Measurements from ENCODE around the gene KDM4D. TPM values are rescaled to one million over a fixed set of nuclear protein-coding genes. Genes with fewer than 3 reads are reported as not detected.

KDM4D gene
- polyA plus RNA-seq, 3 donors, result 0.03 to 0.16 TPM; not detected in 1

DNA sequence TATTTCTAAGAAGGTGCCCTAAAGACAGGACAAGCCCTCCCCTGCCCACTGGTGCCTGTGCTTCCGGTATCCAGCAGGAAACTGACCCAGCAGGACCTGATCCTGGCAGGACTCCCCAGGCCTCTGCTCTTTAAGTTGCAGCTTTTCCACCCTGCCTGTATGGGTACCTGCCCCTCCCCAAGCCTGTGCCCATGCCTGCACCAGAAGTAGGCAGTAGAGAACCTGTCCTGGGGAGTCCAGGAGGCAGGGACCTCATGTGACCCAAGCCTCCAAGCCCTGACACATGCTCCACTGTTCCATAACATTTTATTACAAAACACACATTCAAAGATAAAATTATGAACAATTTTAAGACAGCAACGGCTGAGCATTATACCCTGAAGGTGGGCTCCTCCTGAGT, 14.3 kb upstream of the KDM4D start:
- Histone ChIP-seq H4K20me1 (ENCODE audit: insufficient read depth, low read length) (peaks cover 2% of the 10 kb centered on the region), H3K4me3 (replicated peaks in 1 of 3; ENCODE audit: low read depth in 2 of 3, low read length in 3 of 3) (no peak overlapping the region), H3K9ac (ENCODE audit: insufficient read depth, low read length, poor library complexity, severe bottlenecking) (no peak overlapping the region), H2AFZ (ENCODE audit: insufficient read depth, low read depth, low read length, poor library complexity, severe bottlenecking) (no peak overlapping the region), H3K27ac (ENCODE audit: low read depth in 1 of 2, low read length in 2 of 2) (no peak overlapping the region), H3K4me1 (ENCODE audit: control insufficient read depth in 1 of 2, insufficient read depth in 2 of 2, low read length in 2 of 2) (no peaks in the 10 kb centered on the region), H3K79me2 (ENCODE audit: insufficient read depth, low read length) (no peaks in the 10 kb centered on the region), H3K27me3 (ENCODE audit: control insufficient read depth in 2 of 2, insufficient read depth in 2 of 2, low read length in 2 of 2) (no peaks in the 10 kb centered on the region), H3K36me3 (replicated peaks in 1 of 2; ENCODE audit: control insufficient read depth in 1 of 2, insufficient read depth in 2 of 2, low read length in 2 of 2) (peaks cover 36 to 62% of the 10 kb centered on the region in 2 donors), H3K9me3 (replicated peaks in 1 of 2; ENCODE audit: control insufficient read depth in 1 of 2, insufficient read depth in 1 of 2, low read length in 2 of 2) (no peaks in the 10 kb centered on the region), H3K4me2 (replicated peaks; ENCODE audit: extremely low read depth, low read length, poor library complexity, severe bottlenecking) (no peak overlapping the region)
- Mint-ChIP-seq H3K27ac (peak overlapping the region in 2 of 7 donors; percentile 20 to 68), H3K4me1 (no peaks in the 10 kb centered on the region), H3K4me3 (no peak overlapping the region), H3K36me3 (peaks cover 36 to 57% of the 10 kb centered on the region in 2 donors), H3K27me3 (ENCODE audit: low read depth in 3 of 3) (peaks cover 0 to 2% (median 1%) of the 10 kb centered on the region in 3 donors), H3K9me3 (no peaks in the 10 kb centered on the region)
- WGBS (ENCODE audit: insufficient coverage), result 100% methylated on average over 1 of the region's 2 CpGs
- intact Hi-C loops (cut with micrococcal nuclease), result no loop called here
- DNase-seq, result no peak
- TF ChIP-seq CTCF (IDR thresholded peaks at IDR 0.05), result no peak

DNA sequence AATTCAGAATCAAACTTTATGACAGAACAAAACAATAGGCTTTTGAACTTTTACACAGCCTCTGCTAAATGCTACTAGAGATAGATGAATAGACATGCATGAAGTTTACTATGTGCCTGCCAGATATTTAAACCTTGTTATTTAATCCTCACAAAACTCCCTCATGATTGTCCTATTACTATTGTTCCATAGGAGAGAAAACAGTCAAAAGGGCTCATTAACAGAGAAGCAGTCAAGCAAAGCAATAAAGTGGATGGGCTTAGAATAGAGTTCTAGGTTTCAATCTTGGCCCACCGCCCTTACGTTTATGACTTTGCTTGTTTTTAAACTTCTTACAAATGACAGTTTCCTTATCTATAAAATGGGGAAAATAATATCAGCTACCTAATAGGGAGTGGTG, 13.0 kb upstream of the KDM4D start:
- Mint-ChIP-seq H3K9me3 (no peaks in the 10 kb centered on the region), H3K36me3 (peaks cover 49 to 70% of the 10 kb centered on the region in 2 donors), H3K27ac (no peak overlapping the region), H3K4me3 (no peak overlapping the region), H3K27me3 (ENCODE audit: low read depth in 3 of 3) (no peaks in the 10 kb centered on the region), H3K4me1 (no peaks in the 10 kb centered on the region)
- WGBS (ENCODE audit: insufficient coverage), result no CpG with 5 or more reads among the region's 2 CpGs
- TF ChIP-seq CTCF (IDR thresholded peaks at IDR 0.05), result no peak
- Histone ChIP-seq H3K9ac (ENCODE audit: insufficient read depth, low read length, poor library complexity, severe bottlenecking) (no peak overlapping the region), H3K4me3 (replicated peaks in 1 of 3; ENCODE audit: low read depth in 2 of 3, low read length in 3 of 3) (no peak overlapping the region), H3K4me2 (replicated peaks; ENCODE audit: extremely low read depth, low read length, poor library complexity, severe bottlenecking) (no peak overlapping the region), H3K27ac (ENCODE audit: low read depth in 1 of 2, low read length in 2 of 2) (no peak overlapping the region), H3K36me3 (replicated peaks in 1 of 2; ENCODE audit: control insufficient read depth in 1 of 2, insufficient read depth in 2 of 2, low read length in 2 of 2) (peaks cover 49 to 75% of the 10 kb centered on the region in 2 donors), H4K20me1 (ENCODE audit: insufficient read depth, low read length) (peaks cover 10% of the 10 kb centered on the region), H3K79me2 (ENCODE audit: insufficient read depth, low read length) (no peaks in the 10 kb centered on the region), H3K9me3 (replicated peaks in 1 of 2; ENCODE audit: control insufficient read depth in 1 of 2, insufficient read depth in 1 of 2, low read length in 2 of 2) (no peaks in the 10 kb centered on the region), H3K4me1 (ENCODE audit: control insufficient read depth in 1 of 2, insufficient read depth in 2 of 2, low read length in 2 of 2) (no peaks in the 10 kb centered on the region), H2AFZ (ENCODE audit: insufficient read depth, low read depth, low read length, poor library complexity, severe bottlenecking) (no peak overlapping the region), H3K27me3 (ENCODE audit: control insufficient read depth in 2 of 2, insufficient read depth in 2 of 2, low read length in 2 of 2) (no peaks in the 10 kb centered on the region)
- DNase-seq, result no peak
- intact Hi-C loops (cut with micrococcal nuclease), result no loop called here

Measured in CD14-positive monocyte (primary cell).